H1 (cell line): ENCODE data around the gene MCC. TPM values are rescaled to one million over a fixed set of nuclear protein-coding genes. Genes with fewer than 3 reads are reported as not detected.

Experiments
- CTCF ChIA-PET: fragments of 300-600 bp; sonication (Branson Sonifier 250); formaldehyde crosslinking; loops from one replicate; lab custom pipeline; 2021; ENCODE audit not compliant: partially characterized antibody; lab: Charles Lee
- POLR2A ChIA-PET: fragments of 300-600 bp; sonication (Branson Sonifier 250); formaldehyde crosslinking; loops from one replicate; lab custom pipeline; 2021; ENCODE audit warnings: inconsistent platforms; ENCODE audit not compliant: partially characterized antibody; lab: Charles Lee
- DNase-seq, 2 experiments: peaks; one replicate each; pipeline versions ENCODE4 v3.0.0 to v3.0.0-alpha.2; 2010 to 2022; ENCODE audit warnings: low spot score in 2 of 2, low read depth in 1 of 2, mixed read lengths in 1 of 2
- FAIRE-seq: peaks from 2 replicates; lab custom pipeline; 2011; peaks lifted over from hg19 to GRCh38; lab: Jason Lieb, UNC
- H2AFZ ChIP-seq: 2 replicates; pipeline ENCODE4 v1.8.1; 2012; ENCODE audit warnings: low read length, inconsistent platforms
- H2AK5ac ChIP-seq: 2 replicates; pipeline ENCODE4 v1.6.1; 2013; ENCODE audit warnings: low read depth, low read length
- H2BK120ac ChIP-seq: replicated peaks from 2 replicates; pipeline ENCODE3; 2013; ENCODE audit warnings: low read depth, low read length, inconsistent platforms
- H2BK12ac ChIP-seq: 2 replicates; pipeline ENCODE4 v1.6.1; 2013; ENCODE audit warnings: low read depth, low read length
- H2BK15ac ChIP-seq: 2 replicates; pipeline ENCODE4 v1.6.1; 2013; ENCODE audit warnings: low read length
- H2BK20ac ChIP-seq: 2 replicates; pipeline ENCODE4 v1.6.1; 2013; ENCODE audit warnings: low read length
- H2BK5ac ChIP-seq: 2 replicates; pipeline ENCODE4 v1.6.1; 2013; ENCODE audit warnings: low read depth, low read length
- H3K14ac ChIP-seq: 2 replicates; pipeline ENCODE4 v1.6.1; 2013; ENCODE audit warnings: inconsistent platforms; ENCODE audit not compliant: insufficient read length
- H3K18ac ChIP-seq: 2 replicates; pipeline ENCODE4 v1.6.1; 2013; ENCODE audit warnings: low read length; ENCODE audit errors: extremely low read depth
- H3K23ac ChIP-seq: 2 replicates; pipeline ENCODE4 v1.6.1; 2013; ENCODE audit warnings: inconsistent platforms; ENCODE audit not compliant: insufficient read length
- H3K23me2 ChIP-seq: 2 replicates; pipeline ENCODE4 v1.6.1; 2013; ENCODE audit warnings: low read depth, low read length
- H3K27ac ChIP-seq: 2 replicates; pipeline ENCODE4 v1.6.1; 2011; ENCODE audit warnings: low read depth, low read length, inconsistent platforms
- H3K27me3 ChIP-seq, 4 experiments: replicated peaks in 1 of 4; 1 replicate in 1 of 4; 2 replicates in 3 of 4; pipeline versions ENCODE4 v1.6.1 to v1.8.1; 2011 to 2013; ENCODE audit warnings: low read length in 3 of 4, mild to moderate bottlenecking in 3 of 4, inconsistent platforms in 2 of 4, mixed read lengths in 2 of 4, moderate library complexity in 1 of 4; ENCODE audit not compliant: control insufficient read depth in 3 of 4, insufficient read depth in 3 of 4; ENCODE audit errors: extremely low read depth in 1 of 4
- H3K36me3 ChIP-seq, 4 experiments: 2 replicates each; pipeline versions ENCODE4 v1.6.1 to v1.8.1; 2011 to 2013; ENCODE audit warnings: mild to moderate bottlenecking in 4 of 4, low read length in 3 of 4, moderate library complexity in 2 of 4, control low read depth in 1 of 4, inconsistent platforms in 1 of 4; ENCODE audit not compliant: insufficient read depth in 4 of 4, control insufficient read depth in 2 of 4
- H3K4ac ChIP-seq: replicated peaks from 2 replicates; pipeline ENCODE3; 2013; ENCODE audit warnings: low read length, low read depth, mixed read lengths, inconsistent platforms; ENCODE audit not compliant: insufficient read length
- H3K4me1 ChIP-seq, 4 experiments: replicated peaks in 1 of 4; 1 replicate in 1 of 4; 2 replicates in 3 of 4; pipeline versions ENCODE4 v1.6.1 to v1.8.1; 2011 to 2013; ENCODE audit warnings: low read length in 3 of 4, inconsistent platforms in 2 of 4, mixed read lengths in 1 of 4; ENCODE audit not compliant: insufficient read depth in 4 of 4, control insufficient read depth in 3 of 4
- H3K4me2 ChIP-seq, 2 experiments: 2 replicates each; pipeline versions ENCODE4 v1.6.1 to v1.8.1; 2011 to 2013; ENCODE audit warnings: low read depth in 2 of 2, low read length in 2 of 2, control low read depth in 1 of 2, inconsistent platforms in 1 of 2, mild to moderate bottlenecking in 1 of 2; ENCODE audit not compliant: insufficient read depth in 1 of 2
- H3K4me3 ChIP-seq, 4 experiments: fragments of 200-600, 300-600 bp in 1 of 4; sonication (generic), shearing (Covaris generic), sonication (Bioruptor Twin) in 1 of 4; 2 replicates each; pipeline versions ENCODE4 v1.5.1 to v1.8.1; 2011 to 2016; ENCODE audit warnings: low read length in 4 of 4, low read depth in 3 of 4, control low read depth in 2 of 4, inconsistent platforms in 2 of 4, mild to moderate bottlenecking in 2 of 4, mixed read lengths in 1 of 4, moderate library complexity in 1 of 4; ENCODE audit not compliant: insufficient read depth in 2 of 4; ENCODE audit errors: extremely low read depth in 1 of 4
- H3K56ac ChIP-seq: replicated peaks from 2 replicates; pipeline ENCODE3; 2013; ENCODE audit warnings: low read depth, mild to moderate bottlenecking, mixed read lengths, low read length, inconsistent platforms; ENCODE audit not compliant: insufficient read length
- H3K79me1 ChIP-seq: 2 replicates; pipeline ENCODE4 v1.6.1; 2013; ENCODE audit warnings: low read depth, low read length, control low read depth
- H3K79me2 ChIP-seq, 2 experiments: 2 replicates each; pipeline versions ENCODE4 v1.6.1 to v1.8.1; 2012 to 2013; ENCODE audit warnings: low read length in 2 of 2, mild to moderate bottlenecking in 2 of 2, inconsistent platforms in 1 of 2; ENCODE audit not compliant: insufficient read depth in 2 of 2, control insufficient read depth in 1 of 2
- H3K9ac ChIP-seq, 4 experiments: replicated peaks in 1 of 4; 1 replicate in 1 of 4; 2 replicates in 3 of 4; pipeline versions ENCODE4 v1.6.1 to v1.8.1; 2011 to 2013; ENCODE audit warnings: low read depth in 3 of 4, low read length in 3 of 4, control low read depth in 2 of 4, mild to moderate bottlenecking in 2 of 4, moderate library complexity in 2 of 4, inconsistent platforms in 1 of 4; ENCODE audit errors: extremely low read depth in 1 of 4
- H3K9me3 ChIP-seq, 2 experiments: 2 replicates each; pipeline versions ENCODE4 v1.6.1 to v1.8.1; 2012 to 2013; ENCODE audit warnings: mild to moderate bottlenecking in 2 of 2, moderate library complexity in 2 of 2, control low read depth in 1 of 2, inconsistent platforms in 1 of 2, low read depth in 1 of 2, low read length in 1 of 2, mixed read lengths in 1 of 2; ENCODE audit not compliant: insufficient read depth in 2 of 2
- H4K20me1 ChIP-seq, 2 experiments: replicated peaks in 1 of 2; 2 replicates each; pipeline versions ENCODE3 to v1.8.1; 2011 to 2013; ENCODE audit warnings: inconsistent platforms in 2 of 2, low read length in 2 of 2, mild to moderate bottlenecking in 1 of 2; ENCODE audit not compliant: insufficient read depth in 2 of 2, control insufficient read depth in 1 of 2
- H4K5ac ChIP-seq: 2 replicates; pipeline ENCODE4 v1.6.1; 2013; ENCODE audit warnings: low read length, low read depth, mixed read lengths, inconsistent platforms; ENCODE audit not compliant: insufficient read length
- H4K8ac ChIP-seq: 2 replicates; pipeline ENCODE4 v1.8.0; 2013; ENCODE audit warnings: mild to moderate bottlenecking, moderate library complexity, low read length, inconsistent platforms; ENCODE audit not compliant: insufficient read depth; ENCODE audit errors: extremely low read depth
- H4K91ac ChIP-seq: replicated peaks from 2 replicates; pipeline ENCODE3; 2013; ENCODE audit warnings: low read length, mixed read lengths, inconsistent platforms; ENCODE audit not compliant: insufficient read length
- BACH1 ChIP-seq: IDR thresholded peaks from 2 replicates; pipeline ENCODE4 v1.6.1; 2012; ENCODE audit warnings: low read length, improper control_type of control experiment
- CBX8 ChIP-seq: fragments of 300-800, 300-1000 bp; sonication (generic); IDR thresholded peaks from 2 replicates; pipeline ENCODE4 v1.7.1; 2016; ENCODE audit warnings: low read depth, low read length, borderline replicate concordance
- FOSL1 ChIP-seq: IDR thresholded peaks from 2 replicates; pipeline ENCODE4 v1.6.1; 2011; ENCODE audit warnings: mild to moderate bottlenecking, low read depth, low read length, moderate library complexity; ENCODE audit not compliant: insufficient read depth
- GTF2F1 ChIP-seq: IDR thresholded peaks from 2 replicates; pipeline ENCODE4 v1.6.1; 2012; ENCODE audit warnings: low read depth, low read length, improper control_type of control experiment, borderline replicate concordance
- PHF8 ChIP-seq: fragments of 200-600 bp; sonication (generic); conservative IDR thresholded peaks from 2 replicates; pipeline ENCODE4 v1.7.1; 2012; ENCODE audit warnings: low read depth, mild to moderate bottlenecking, inconsistent platforms, low read length, moderate library complexity
- RFX5 ChIP-seq: IDR thresholded peaks from 2 replicates; pipeline ENCODE4 v1.6.1; 2011; ENCODE audit warnings: low read depth, low read length, improper control_type of control experiment, borderline replicate concordance
- RXRA ChIP-seq: IDR thresholded peaks from 2 replicates; pipeline ENCODE4 v1.6.1; 2011; ENCODE audit warnings: low read depth, mild to moderate bottlenecking, low read length, moderate library complexity; ENCODE audit not compliant: insufficient read depth
- SIN3A ChIP-seq, 2 experiments: IDR thresholded peaks in 1 of 2; conservative IDR thresholded peaks in 1 of 2; 2 replicates each; pipeline ENCODE4 v1.6.1; 2011 to 2012; ENCODE audit warnings: low read length in 2 of 2, improper control_type of control experiment in 1 of 2, low read depth in 1 of 2, mild to moderate bottlenecking in 1 of 2
- SIX5 ChIP-seq: IDR thresholded peaks from 2 replicates; pipeline ENCODE4 v1.6.1; 2011; ENCODE audit warnings: mild to moderate bottlenecking, low read depth, low read length
- SP2 ChIP-seq: IDR thresholded peaks from 2 replicates; pipeline ENCODE4 v1.6.1; 2012; ENCODE audit warnings: mild to moderate bottlenecking, low read length, inconsistent platforms
- TEAD4 ChIP-seq: IDR thresholded peaks from 2 replicates; pipeline ENCODE4 v1.6.1; 2012; ENCODE audit warnings: low read depth, low read length, inconsistent platforms, mixed read lengths
- ZNF274 ChIP-seq: IDR thresholded peaks from 2 replicates; pipeline ENCODE4 v1.7.0; 2012; ENCODE audit warnings: low read length, borderline replicate concordance; ENCODE audit errors: extremely low read depth
- WGBS, 2 experiments: shearing (Covaris generic) in 1 of 2; methylation state at CpG; one replicate each; pipeline versions ENCODE4 v1.1.6 to v1.1.7; 2013 to 2015; ENCODE audit warnings: low lambda C conversion rate in 2 of 2, mixed read lengths in 2 of 2, inconsistent platforms in 1 of 2, low coverage in 1 of 2, missing lambda C conversion rate in 1 of 2; ENCODE audit not compliant: insufficient replicate concordance in 2 of 2, insufficient coverage in 1 of 2, insufficient read length in 1 of 2; ENCODE audit errors: extremely low coverage in 1 of 2, missing lambda C conversion rate in 1 of 2; 5-methylcytosine and 5-hydroxymethylcytosine counted together
- polyA plus RNA-seq, 7 experiments: library from polyadenylated mRNA; depleted of rRNA in 3 of 7; stranded (reverse) in 5 of 7; unstranded in 2 of 7; fragments of >200 nt in 5 of 7; fragments of 200-250 nt in 2 of 7; gene quantifications; 1 replicate in 5 of 7; 2 replicates in 1 of 7; 4 replicates in 1 of 7; pipeline versions ENCODE4 v1.2.1 to v1.2.3, GENCODE V29; 2011 to 2013; ENCODE audit warnings: missing spikeins in 2 of 7, mixed read lengths in 2 of 7
- total RNA-seq: library from RNA; stranded (reverse); fragmentation: NEBNext Ultra II Directional; extraction: Animal tissue kit (Norgen Biotek cat#: 25700); gene quantifications from 2 replicates; pipeline ENCODE4 v1.2.1, GENCODE V29; 2021
- TF ChIP-seq, protein P1 (sequence below): IDR thresholded peaks from 2 replicates; pipeline ENCODE4 v1.6.1; 2011; ENCODE audit warnings: low read length, improper control_type of control experiment

The MCC gene
- total and polyA plus RNA-seq, 2 of the 8 experiments (the other 6 are each of a cell fraction or from before 2014, with no cell fraction given), result 2.6 to 18.3 TPM

DNA sequence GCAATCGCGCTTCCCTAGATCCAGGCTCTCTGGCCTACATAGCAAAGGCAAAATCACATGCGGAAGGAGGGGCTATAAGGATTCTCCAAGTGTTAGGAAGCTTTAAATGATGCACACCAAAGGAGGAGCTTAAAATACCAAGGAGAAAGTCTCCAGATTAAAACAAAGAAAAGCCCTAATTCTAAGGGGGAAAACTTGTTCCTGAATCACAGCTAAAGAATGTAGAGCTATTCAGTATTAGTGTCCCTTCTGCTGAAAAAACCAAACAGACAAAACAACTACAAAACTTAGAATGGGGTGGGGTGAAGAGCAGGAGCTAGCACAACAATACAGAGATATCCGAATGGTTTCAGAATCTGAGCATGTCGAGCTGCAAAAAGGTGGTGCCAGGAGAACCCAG lies 297.9 kb downstream of the MCC start:
- Histone ChIP-seq H2AK5ac (no peak overlapping the region), H3K4me1 (peaks cover 0 to 6% (median 1%) of the 10 kb centered on the region in 4 experiments; a peak in 3 of 7 replicates), H2BK20ac (no peak overlapping the region), H2BK120ac (no peak overlapping the region), H3K56ac (no peak overlapping the region), H3K79me1 (no peaks in the 10 kb centered on the region), H3K9me3 (peaks cover 3% of the 10 kb centered on the region in 2 experiments; a peak in 1 of 4 replicates), H3K23ac (no peak overlapping the region), H3K14ac (no peak overlapping the region), H3K79me2 (0 out of 4 replicates have a peak, but pooled peaks cover 0 to 6% of the 10 kb centered on the region in 2 experiments), H4K5ac (no peak overlapping the region), H3K36me3 (no peaks in the 10 kb centered on the region), H3K27me3 (no peaks in the 10 kb centered on the region), H4K8ac (no peak overlapping the region), H3K4me2 (no peak overlapping the region), H2AFZ (no peak overlapping the region), H3K4ac (no peak overlapping the region), H3K27ac (no peak overlapping the region), H2BK15ac (no peak overlapping the region), H3K23me2 (no peaks in the 10 kb centered on the region), H2BK5ac (no peak overlapping the region), H2BK12ac (no peak overlapping the region), H3K18ac (no peak overlapping the region), H4K20me1 (no peaks in the 10 kb centered on the region), H3K9ac (no peak overlapping the region), H4K91ac (no peak overlapping the region), H3K4me3 (no peak overlapping the region)
- CTCF ChIA-PET, result interaction anchor here (0.6 to 1.0 kb wide), 3 partner anchors 14 to 105 kb away, joined by 3 to 4 read pairs (median 3); no protein-coding TSS in a partner anchor
- POLR2A ChIA-PET, result no interaction called here
- DNase-seq (no peak), FAIRE-seq (no peak)
- 95% methylated on average over 5 of the region's 5 CpGs; no CpG with 5 or more reads in 1 of the 2 experiments for WGBS, 2 experiments
- no peak for TF ChIP-seq FOSL1
- TF ChIP-seq, protein P1, sequence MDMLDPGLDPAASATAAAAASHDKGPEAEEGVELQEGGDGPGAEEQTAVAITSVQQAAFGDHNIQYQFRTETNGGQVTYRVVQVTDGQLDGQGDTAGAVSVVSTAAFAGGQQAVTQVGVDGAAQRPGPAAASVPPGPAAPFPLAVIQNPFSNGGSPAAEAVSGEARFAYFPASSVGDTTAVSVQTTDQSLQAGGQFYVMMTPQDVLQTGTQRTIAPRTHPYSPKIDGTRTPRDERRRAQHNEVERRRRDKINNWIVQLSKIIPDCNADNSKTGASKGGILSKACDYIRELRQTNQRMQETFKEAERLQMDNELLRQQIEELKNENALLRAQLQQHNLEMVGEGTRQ, result no peak
- TF ChIP-seq SP2, result no peak
- no peak for TF ChIP-seq ZNF274
- no peak for TF ChIP-seq RFX5
- TF ChIP-seq BACH1, result no peak
- no peak for TF ChIP-seq RXRA
- no peak for TF ChIP-seq TEAD4
- TF ChIP-seq GTF2F1, result no peak
- TF ChIP-seq PHF8, result no peak
- TF ChIP-seq CBX8, result no peak
- TF ChIP-seq SIX5, result no peak
- no peak for TF ChIP-seq SIN3A (conservative IDR thresholded peaks at IDR 0.05 in 1 of 2, IDR thresholded peaks at IDR 0.05 in 1 of 2; ENCODE audit: low read depth in 1 of 2, low read length in 2 of 2)
